Measurements from ENCODE around the gene ABCC1. TPM values are rescaled to one million over a fixed set of nuclear protein-coding genes. Genes with fewer than 3 reads are reported as not detected.
A peak's percentile ranks its signal among the peaks of the same experiment; 100 is the strongest.
"Not testable (repeated sequence)": the region's sequence is repeated elsewhere in the genome, so short reads cannot be mapped to it uniquely, and the experiment has no call there.

Gene ABCC1
- total RNA-seq, 1 experiment from 2014 or later, result 11.8 TPM

DNA sequence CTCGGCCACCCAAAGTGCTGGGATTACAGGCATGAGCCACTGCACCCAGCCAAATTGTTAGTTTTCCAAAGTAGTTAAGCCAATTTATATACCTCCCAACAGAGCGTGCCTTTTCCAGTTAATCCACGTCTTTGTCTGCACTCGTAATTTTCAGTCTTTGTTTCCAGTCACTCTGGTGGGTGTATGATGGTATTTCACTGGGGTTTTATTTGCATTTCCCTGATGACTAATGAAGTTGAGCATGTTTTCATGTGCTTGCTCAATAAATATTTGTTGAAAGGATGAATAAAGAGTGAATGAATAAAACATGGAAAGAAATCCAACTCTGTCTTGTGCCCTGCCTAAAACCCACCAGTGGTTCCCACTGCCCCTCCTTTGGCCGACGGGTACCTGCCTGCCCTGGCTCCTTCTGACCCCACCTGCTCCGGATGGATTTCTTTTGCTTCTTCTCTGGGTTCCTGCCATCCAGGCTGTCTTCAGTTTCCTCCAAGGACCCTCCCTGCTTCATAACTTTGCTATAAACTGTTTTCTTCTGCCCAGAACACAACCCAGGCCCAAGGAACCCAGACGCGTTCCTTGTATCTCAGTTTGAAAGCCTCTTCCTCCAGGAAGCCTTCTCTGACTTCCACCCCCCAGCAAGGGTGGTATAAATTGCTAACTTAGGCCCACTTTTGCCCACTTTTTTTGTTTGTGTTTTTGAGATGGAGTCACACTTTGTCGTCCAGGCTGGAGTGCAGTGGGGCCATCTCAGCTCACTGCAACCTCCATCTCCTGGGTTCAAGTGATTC, 3.0 kb upstream of the ABCC1 start:
- peak; percentile 36 for DNase-seq (ENCODE audit: low read depth)

DNA sequence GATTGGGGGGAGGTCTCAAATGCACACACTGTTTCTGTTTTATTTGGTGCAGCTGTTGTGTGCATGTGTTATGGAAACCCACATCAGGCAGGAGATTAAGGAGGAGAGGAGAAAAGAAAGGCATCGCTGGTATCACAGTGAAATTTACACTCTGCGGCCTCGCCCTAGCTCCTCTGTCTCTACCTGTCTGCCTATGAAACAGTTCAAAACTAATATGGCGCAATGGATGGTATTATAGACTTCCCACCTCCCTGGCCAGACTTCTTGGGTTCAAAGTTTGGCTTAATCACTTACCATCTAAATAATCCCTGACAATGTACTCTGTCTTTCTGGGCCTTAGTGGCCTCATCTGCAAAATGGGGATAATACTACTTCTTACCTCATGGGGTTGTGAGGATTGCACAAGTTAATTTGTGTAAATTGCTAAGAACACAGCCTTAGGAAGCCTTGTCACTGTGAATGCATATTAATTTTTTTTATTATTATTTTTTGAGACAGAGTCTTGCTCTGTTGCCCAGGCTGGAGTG, 1.4 kb upstream of the ABCC1 start:
- DNase-seq (ENCODE audit: low read depth), result no peak

DNA sequence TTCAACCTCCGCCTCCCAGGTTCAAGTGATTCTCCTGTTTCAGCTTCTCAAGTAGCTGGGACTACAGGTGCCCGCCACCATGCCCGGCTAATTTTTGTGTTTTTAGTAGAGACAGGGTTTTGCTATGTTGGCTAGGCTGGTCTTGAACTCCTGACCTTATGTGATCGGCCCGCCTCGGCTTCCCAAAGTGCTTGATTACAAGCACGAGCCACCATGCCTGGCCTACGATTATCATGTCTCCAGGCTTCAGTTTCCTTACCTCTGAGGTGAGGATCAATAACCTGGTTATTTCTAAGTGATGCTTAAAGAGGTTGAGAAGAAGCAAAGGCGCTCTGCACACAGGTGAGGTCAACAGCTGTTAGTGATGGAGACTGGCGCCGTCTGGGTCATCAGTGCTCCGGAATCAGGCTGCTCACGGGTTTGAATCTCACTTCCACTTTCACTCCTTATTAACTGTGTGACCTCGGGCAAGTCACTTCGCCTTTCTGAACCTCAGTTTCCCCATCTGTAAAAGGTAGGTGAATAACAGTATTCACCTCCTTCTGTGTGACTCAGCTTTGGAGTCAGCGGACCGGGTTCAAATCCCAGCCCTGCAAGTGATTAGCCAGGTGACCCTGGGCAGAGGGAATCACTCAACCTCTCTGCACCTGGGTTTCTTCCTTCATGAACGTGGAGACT, 745 bp upstream of the ABCC1 start:
- DNase-seq (ENCODE audit: low read depth), result no peak

DNA sequence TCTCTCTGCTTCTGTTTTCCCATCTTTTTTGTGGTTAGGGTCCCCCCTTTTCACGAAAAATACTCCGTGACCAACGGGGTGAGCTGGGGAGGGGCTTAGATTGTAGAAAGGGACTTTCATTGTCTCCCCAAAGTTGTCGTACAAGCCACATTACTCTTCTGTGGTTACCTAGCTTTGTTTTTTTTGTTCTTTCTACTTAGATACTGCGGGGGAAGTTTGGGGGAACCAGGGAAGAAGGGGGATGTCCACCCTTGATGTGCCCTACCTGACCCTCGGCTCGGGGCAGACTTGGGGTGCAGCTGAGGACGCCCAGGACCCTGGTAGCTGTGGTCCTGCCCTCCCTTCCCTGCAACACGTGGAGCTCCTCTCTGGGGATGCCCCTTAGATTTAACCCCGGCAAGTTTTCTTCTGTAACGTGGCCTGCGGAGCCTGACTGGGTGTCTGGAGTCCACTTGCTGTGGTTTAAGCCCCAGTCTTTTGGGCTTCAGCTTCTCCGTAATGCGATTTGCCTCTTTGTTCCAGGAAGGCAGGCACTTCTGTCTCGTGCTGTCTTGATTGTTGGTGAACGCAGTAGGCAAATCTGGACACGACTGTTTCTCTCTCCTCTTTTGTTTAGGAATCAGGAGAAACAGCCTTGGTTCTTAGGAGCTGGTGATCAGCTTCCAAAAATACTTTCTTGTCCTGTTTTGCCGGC, 892 bp downstream of the ABCC1 start:
- peak; percentile 42 for DNase-seq (ENCODE audit: low read depth)

DNA sequence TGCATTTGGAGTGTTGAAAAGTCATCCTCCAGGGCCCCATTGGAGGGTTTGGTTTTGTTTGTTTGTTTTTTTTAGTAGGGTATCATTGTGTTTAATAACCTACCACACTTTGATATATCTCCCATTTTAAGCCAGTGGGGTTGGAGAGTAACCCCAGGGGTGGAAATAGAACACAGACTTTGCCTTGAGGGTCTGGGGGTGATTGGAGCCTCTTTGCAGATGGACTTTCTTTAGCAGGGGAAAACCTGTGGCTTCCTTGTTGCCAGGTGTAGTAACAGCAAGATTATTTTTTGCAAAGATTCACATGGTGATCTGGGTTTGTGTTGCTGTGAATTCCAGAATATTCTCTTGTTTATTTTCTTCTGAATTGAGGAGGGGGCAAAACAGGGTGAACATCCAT, 1.5 kb downstream of the ABCC1 start:
- DNase-seq (ENCODE audit: low read depth), result no peak

DNA sequence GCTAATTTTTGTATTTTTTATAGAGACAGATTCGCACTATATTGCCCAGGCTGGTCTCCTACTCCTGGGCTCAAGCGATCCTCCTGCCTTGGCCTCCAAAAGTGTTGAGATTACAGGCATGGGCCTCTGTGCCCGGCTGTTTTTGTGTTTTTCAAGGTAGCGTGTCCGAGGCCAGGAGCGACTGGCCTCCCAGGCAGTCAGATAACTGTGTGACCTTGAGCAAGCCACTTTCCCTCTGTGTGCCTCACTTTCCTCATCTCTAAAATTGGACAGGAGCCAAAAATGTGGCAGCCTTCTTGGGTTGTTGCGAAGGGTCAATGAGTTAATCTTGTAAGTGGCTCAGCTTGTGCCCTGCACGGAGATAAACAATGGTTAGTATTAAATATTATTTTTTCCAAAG, 2.4 kb downstream of the ABCC1 start:
- DNase-seq (ENCODE audit: low read depth), result no peak

DNA sequence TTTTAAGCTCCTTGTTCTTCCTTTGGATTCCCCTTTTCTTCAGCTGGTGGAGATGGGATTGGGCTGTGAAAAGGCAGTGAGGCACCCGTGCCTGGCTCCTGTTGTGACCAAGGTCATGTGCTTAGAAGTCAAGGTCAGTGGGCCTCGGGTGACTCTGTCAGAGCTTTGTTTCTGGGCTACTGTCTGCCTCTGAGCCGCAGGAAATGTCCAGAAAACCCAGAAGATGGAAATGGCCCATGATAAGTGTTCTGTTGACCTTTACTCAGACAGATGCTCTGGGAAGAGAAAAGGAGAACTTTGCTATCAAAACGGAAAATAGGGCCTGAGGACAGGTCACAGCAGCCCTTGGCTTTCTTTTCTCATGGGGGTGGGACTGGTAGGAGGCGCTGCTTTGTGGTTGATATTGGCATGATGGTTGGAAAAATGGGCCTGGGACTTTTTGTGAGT, 2.9 kb downstream of the ABCC1 start:
- DNase-seq (ENCODE audit: low read depth), result no peak

DNA sequence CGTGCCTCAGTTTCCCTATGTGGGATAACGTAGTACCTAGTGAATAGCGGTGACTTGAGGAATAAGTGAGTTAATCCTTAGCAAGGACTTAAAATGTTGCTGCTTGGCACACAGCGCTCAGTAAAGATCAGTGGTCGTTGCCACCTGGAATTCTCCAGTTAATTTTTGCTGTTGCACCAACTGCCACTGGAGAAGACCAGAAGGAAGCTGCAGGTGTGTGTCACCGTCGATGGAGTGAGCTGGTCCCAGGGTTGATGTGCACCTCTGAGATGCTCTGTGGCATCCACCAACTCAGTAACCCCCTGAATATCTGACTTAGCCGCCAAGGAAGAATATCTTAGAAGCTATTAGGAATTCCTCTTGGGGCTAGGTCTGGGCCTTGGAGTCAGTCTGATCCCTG, 4.1 kb downstream of the ABCC1 start:
- DNase-seq (ENCODE audit: low read depth), result no peak

DNA sequence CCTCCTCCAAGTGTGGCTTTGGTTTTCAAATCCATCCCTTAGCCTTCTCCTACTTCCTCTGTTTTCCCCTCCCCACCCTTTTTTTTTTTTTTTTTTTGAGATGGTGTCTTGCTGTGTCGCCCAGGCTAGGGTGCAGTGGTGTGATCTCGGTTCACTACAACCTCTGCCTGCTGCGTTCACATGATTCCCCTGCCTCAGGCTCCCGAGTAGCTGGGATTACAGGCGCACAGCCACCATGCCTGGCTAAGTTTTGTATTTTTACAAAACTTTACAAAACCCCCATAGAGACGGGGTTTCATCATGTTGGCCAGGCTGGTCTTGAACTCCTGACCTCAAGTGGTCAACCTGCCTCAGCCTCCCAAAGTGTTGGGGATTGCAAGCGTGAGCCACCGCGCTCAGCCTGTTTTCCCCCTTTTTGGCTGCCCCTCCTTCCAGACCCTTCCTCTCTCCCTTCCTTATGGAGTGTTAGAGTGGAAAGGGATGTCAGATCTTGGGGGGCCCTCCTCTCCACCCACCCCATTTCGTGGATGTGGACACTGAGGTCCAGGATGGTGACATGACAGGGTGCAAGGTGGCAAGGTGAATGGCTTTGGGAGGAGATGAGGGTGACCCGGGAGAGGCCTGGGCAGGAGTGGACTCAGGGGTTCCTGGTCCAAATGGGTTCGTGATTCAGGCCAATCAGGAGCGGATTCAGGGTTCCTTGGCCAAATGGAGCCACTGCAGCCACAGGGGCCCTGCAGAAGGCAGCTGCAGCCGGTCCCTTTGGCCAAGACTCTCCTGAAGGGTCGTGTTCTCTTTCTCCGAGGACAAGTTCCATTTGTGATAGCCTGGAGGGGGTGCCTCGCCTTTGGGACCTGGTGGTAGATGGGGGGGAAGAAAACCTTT, 4.8 kb downstream of the ABCC1 start:
- no peak for DNase-seq (ENCODE audit: low read depth)

DNA sequence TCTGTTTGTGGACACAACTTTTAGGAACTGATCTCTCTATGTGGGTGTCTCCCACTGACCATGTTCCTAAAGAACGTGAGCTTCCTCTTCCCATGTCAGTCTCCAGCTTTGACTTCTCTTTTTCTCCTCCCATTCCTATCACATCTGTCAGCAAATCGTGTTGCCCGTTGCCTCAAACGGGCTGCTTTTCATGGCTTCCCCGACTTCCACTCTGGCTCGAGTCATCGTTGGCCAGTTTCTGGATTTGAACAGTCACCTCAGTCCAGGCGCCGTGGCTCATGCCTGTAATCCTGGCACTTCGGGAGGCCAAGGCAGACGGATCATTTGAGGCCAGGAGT, 5.4 kb downstream of the ABCC1 start:
- DNase-seq (ENCODE audit: low read depth), result no peak

DNA sequence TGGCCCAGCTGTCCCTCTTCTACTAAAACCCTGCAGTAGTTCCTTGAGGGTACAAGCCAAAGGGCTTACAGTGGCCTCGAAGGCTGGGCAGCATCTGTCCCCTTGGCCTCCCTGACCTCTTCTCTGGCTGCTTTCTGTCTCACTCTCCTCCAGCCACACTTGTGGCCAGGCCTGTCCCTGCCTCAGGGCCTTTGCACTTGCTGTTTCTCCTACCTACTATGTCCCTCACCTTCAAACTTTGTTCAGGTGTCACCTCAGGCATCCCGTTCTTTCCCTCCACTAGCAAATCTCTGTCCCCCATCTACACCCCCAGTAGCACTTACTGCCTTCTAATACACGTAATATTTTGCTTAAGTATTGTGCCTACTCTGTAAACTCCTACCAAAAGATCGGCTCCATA, 6.0 kb downstream of the ABCC1 start:
- DNase-seq (ENCODE audit: low read depth), result no peak

DNA sequence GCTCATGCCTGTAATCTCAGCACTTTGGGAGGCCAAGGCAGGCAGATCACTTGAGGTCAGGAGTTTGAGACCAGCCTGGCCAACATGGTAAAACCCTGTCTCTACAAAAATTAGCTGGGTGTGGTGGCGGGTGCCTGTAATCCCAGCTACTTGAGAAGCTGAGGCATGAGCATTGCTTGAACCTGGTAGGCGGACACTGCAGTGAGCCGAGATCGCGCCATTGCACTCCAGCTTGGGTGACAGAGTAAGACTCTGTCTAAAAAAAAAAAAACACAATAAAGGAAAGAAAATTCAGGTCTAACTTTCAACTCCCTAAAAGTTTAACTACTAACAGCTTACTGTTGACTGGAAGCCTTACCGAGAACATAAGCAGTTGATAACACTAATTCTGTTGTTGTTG, 6.7 kb downstream of the ABCC1 start:
- not testable (repeated sequence) for DNase-seq (ENCODE audit: low read depth)

DNA sequence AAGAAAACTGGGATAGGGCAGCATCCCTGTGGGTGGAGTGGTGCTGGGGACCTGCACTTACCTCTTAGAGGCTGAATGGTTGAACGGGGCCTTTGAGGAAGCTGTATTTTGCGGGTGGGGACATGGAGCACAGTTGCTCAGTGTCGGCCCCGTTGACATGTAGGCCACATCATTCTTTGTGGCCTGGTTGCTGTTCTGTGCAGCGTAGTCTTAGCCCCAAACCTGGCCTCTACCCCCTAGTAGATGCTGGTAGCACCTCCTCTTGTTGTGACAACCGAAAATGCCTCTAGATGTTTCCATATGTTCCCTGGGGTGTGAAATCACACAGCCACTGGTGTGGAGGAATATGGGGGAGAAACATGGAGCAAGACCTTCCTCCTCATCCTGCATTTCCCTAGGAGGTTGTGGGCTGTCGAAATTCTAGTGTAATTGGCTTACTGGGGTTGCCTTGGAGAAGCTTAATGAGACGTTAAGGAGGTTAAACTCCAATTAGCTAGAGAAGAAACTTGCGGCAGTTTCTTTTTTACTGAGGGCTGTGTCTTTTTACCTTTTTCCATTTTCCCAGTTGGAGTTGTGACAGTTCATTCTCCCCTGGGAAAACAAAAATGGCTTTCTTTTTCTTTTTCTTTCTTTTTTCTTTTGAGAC, 9.4 kb downstream of the ABCC1 start:
- no peak for DNase-seq (ENCODE audit: low read depth)

DNA sequence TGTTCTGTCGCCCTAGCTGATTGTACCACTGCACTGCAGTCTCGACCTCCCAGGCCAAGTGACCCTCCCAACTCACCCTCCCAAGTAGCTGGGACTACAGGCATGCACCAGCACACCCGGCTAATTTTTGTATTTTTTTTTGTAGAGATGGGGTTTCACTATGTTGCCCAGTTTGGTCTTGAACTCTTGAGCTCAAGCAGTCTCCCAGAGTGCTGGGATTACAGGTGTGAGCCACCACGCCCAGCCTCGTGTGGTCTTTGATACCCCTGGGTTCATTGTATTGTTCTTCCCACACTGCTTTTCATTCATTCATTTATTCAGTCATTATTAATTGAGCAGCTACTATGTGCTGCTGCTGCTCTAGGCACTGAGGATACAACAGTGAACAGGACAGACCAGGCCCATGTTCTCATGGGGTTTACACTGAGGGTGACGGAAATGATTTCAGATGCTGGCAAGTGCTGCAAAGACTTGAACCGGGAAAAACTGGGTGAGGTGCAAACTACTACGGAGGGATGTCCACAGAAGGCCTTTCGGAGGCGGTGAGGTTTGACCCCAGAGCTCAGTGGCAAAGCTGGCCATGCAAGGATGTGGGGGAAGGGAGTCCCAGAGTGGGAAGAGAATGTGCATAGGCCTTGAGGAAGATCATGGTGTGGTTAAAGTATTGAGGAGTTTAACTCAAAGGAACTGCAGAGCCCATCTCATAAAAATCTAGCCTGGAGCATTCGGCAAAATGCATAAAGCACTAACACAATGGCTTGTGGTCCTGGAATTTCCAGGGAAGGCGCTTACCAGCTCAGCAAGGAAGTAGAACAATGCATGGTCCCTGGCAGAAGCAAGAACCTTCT, 10.9 kb downstream of the ABCC1 start:
- DNase-seq (ENCODE audit: low read depth), result no peak

DNA sequence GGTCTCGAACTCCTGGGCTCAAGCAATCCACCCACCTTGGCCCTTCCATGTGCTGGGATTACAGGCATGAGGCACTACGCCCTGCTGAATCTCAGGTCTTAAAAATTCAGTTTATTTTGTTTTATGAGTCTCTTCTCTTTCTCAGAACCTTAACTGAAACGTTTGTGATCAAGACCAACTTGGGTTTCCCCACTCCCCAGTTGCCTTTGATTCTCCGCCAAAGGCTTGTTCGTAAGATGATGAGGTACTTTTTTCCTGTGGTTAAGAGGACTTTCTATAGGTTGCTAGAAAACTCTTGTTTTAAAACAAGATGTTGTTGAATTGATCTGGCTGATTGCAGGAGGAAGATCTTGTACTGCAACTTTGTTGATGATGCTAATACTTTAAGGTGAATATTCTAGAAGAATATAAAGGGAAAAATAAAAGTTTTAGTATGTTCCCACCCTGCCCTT, 11.7 kb downstream of the ABCC1 start:
- peak; percentile 52 for DNase-seq (ENCODE audit: low read depth)

DNA sequence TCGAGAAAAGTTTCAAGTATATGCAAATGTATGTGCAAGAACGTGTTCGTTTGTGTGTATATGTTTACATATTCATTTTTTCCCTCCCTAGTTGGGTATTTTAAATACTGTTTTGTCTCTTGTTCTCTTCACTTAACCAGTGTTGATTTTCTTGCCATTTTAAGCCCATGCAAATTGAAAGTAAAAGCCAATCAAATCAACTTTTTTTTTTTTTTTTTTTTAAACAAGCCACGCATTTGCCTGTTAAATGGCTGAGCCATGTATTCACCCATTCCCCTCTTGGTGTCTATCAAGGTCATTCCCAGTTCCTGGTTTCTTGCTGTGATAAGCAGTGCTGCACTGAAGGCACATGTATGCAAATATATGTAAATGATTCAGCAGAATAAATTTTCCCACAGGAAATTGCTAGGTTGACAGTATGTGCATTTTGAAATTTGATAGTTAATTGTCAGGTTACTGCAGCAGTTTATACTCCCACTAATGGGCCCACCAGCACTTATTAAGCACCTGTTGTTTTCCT, 12.2 kb downstream of the ABCC1 start:
- no peak for DNase-seq (ENCODE audit: low read depth)

DNA sequence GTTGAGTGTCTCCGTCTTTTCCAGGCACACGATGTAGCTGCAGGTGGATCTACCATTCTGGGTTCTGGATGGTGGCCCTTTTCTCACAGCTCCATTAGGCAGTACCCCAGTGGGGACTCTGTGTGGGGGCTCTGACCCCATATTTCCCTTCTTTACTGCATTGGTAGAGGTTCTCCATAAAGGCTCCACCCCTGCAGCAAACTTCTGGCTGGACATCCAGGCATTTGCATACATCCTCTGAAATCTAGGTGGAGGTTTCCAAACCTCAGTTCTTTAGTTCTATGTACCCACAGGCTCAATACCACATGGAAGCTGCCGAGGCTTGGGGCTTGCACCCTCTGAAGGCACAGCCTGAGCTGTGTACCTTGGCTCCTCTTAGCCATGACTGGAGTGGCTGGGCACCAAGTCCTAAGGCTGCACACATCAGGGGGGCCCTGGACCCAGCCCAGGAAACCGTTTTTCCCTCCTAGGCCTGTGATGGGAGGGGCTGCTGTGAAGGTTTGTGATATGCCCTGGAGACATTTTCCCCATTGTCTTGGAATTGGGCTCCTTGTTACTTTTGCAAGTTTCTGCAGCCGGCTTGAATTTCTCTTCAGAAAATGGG, 14.0 kb downstream of the ABCC1 start:
- no peak for DNase-seq (ENCODE audit: low read depth)

DNA sequence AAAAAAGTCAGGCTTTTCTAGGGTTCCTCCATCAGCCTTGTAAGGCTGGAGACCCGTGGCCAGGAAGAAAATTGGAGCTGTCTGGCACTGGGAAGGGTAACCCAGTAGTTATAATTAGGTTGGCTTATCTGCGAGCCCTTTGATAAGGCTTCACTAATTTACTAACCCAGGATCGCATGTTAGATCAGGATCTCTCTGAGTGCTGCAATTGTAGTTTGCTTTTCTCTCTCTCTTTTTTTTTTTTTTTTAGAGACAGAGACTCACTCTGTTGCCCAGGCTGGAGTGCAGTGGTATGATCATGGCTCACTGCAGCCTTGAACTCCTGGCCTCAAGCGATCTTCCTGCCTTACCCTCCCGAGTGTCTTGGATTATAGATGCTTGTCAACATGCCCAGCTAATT, 17.0 kb downstream of the ABCC1 start:
- no peak for DNase-seq (ENCODE audit: low read depth)

DNA sequence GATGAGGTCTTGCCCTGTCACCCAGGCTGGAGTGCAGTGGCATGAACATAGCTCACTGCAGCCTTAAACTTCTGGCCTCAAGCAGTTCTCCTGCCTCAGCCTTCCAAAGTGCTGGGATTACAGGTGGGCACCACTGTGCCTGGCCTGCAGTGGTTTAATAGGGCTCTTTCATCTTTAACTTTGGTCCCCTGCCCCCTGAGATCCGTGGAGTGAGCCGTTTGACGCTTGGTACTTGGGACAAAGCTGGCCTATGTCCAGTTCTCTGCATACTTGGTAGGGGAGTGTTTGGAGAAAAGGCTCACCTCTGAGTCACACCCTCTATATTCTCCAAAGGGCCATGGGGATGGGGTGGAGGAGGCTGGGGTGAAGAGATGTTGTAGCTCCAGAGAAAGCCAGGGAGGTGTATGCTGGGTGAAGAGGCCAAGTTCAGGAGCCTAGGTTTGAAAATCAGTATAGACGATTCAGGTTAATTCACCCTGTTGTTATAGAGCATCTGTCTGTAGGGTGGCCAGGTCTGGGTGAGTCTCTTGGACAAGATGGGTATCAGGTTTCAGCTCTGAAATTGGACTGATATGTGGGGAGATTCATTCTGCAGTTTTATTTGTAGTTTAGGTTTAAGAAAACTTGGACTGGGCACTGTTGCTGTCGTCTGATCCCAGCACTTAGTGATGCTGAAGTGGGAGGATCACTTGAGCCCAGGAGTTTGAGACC, 17.6 kb downstream of the ABCC1 start:
- peak; percentile 87 for DNase-seq (ENCODE audit: low read depth)
